MM.1S (cell line): ENCODE measurements around the gene MYBPHL.

Source experiments
- DNase-seq: peaks from one replicate; pipeline ENCODE4 v3.0.0-alpha.2; 2015
- H2AFZ ChIP-seq: fragments of 300-600 bp; sonication (generic); 2 replicates; pipeline ENCODE4 v1.6.0; 2016; ENCODE audit warnings: antibody characterized with exemption, low read length
- H3F3A ChIP-seq: fragments of 300-600 bp; sonication (generic); 2 replicates; pipeline ENCODE4 v1.6.1; 2016; ENCODE audit warnings: mild to moderate bottlenecking, antibody characterized with exemption, low read length, moderate library complexity, mixed read lengths; ENCODE audit not compliant: insufficient read depth
- H3K27ac ChIP-seq: fragments of 300-600 bp; sonication (generic); 2 replicates; pipeline ENCODE4 v1.5.1; 2016; ENCODE audit warnings: mild to moderate bottlenecking, low read length
- H3K27me3 ChIP-seq: fragments of 300-600 bp; sonication (generic); replicated peaks from 2 replicates; pipeline ENCODE4 v1.6.0; 2016; ENCODE audit warnings: low read length; ENCODE audit not compliant: insufficient read depth
- H3K36me3 ChIP-seq: fragments of 300-600 bp; sonication (generic); replicated peaks from 2 replicates; pipeline ENCODE4 v1.6.1; 2016; ENCODE audit warnings: mild to moderate bottlenecking, low read length, mixed read lengths; ENCODE audit not compliant: insufficient read depth
- H3K4me1 ChIP-seq: fragments of 300-600 bp; sonication (generic); 2 replicates; pipeline ENCODE4 v1.6.1; 2016; ENCODE audit warnings: low read length, mixed read lengths
- H3K4me2 ChIP-seq: fragments of 300-600 bp; sonication (generic); 2 replicates; pipeline ENCODE4 v1.6.0; 2016; ENCODE audit warnings: low read depth, low read length
- H3K4me3 ChIP-seq: fragments of 300-600 bp; sonication (generic); 2 replicates; pipeline ENCODE4 v1.5.1; 2016; ENCODE audit warnings: low read length, mixed read lengths
- H3K79me2 ChIP-seq: fragments of 300-600 bp; sonication (generic); 2 replicates; pipeline ENCODE4 v1.6.1; 2016; ENCODE audit warnings: mixed run types, low read length, mixed read lengths
- H3K9ac ChIP-seq: fragments of 300-600 bp; sonication (generic); 2 replicates; pipeline ENCODE4 v1.6.1; 2016; ENCODE audit warnings: low read length, mixed read lengths
- H3K9me2 ChIP-seq: fragments of 300-600 bp; sonication (generic); replicated peaks from 2 replicates; pipeline ENCODE4 v1.6.1; 2016; ENCODE audit warnings: mild to moderate bottlenecking, low read length, mixed read lengths; ENCODE audit not compliant: insufficient read depth
- H3K9me3 ChIP-seq: fragments of 300-600 bp; sonication (generic); replicated peaks from 2 replicates; pipeline ENCODE4 v1.6.1; 2016; ENCODE audit warnings: mild to moderate bottlenecking, low read length, mixed read lengths; ENCODE audit not compliant: insufficient read depth
- H4K20me1 ChIP-seq: fragments of 300-600 bp; sonication (generic); 2 replicates; pipeline ENCODE4 v1.6.1; 2016; ENCODE audit warnings: mild to moderate bottlenecking, low read length, moderate library complexity, mixed read lengths; ENCODE audit not compliant: insufficient read depth
- EZH2 ChIP-seq: fragments of 300-600 bp; sonication (generic); optimal IDR thresholded peaks from 2 replicates; pipeline ENCODE3; 2017; ENCODE audit warnings: low read depth, mild to moderate bottlenecking, antibody characterized with exemption, low read length, mixed read lengths
- EZH2phosphoT487 ChIP-seq: fragments of 300-600 bp; sonication (generic); IDR thresholded peaks from 2 replicates; pipeline ENCODE4 v1.6.1; 2018; ENCODE audit warnings: antibody characterized with exemption, low read length
- TF ChIP-seq, protein P1 (sequence below): fragments of 300-600 bp; sonication (generic); IDR thresholded peaks from 2 replicates; pipeline ENCODE4 v1.5.1; 2016; ENCODE audit warnings: antibody characterized with exemption, low read length, mixed read lengths

MYBPHL gene

DNA sequence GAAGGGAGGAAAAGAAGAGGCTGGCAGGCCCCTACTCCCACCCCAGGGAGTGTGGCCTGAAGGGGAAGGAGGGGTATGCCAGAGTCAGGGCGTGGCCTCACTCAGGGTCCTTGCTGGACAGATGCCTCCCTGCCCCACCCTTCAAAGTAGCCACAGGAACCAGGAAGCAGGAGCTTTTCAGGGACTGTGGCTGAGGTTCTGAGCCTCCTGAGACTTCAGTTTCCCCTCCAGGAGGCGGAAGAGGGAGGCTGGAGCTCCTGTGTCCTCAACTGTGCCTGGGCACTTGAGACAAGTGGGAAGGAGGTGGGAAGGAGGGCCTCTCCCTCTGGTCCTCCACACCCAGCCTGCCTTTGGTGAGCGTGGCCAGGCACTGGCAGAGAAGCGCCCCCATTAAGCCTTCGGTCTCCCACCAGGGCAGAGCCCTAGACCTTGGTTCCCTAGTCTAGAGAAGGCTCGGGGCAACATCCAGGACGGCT is 52.2 kb downstream of the MYBPHL start:
- Histone ChIP-seq H3K9me2 (no peaks in the 10 kb centered on the region), H3K9me3 (no peaks in the 10 kb centered on the region), H2AFZ (no peak overlapping the region), H3K36me3 (no peaks in the 10 kb centered on the region), H3K27me3 (no peaks in the 10 kb centered on the region), H3K4me3 (no peak overlapping the region), H3K4me1 (no peaks in the 10 kb centered on the region), H3K79me2 (no peaks in the 10 kb centered on the region), H3F3A (no peaks in the 10 kb centered on the region), H4K20me1 (no peaks in the 10 kb centered on the region), H3K27ac (no peak overlapping the region), H3K9ac (no peak overlapping the region), H3K4me2 (no peak overlapping the region)
- TF ChIP-seq, protein P1, sequence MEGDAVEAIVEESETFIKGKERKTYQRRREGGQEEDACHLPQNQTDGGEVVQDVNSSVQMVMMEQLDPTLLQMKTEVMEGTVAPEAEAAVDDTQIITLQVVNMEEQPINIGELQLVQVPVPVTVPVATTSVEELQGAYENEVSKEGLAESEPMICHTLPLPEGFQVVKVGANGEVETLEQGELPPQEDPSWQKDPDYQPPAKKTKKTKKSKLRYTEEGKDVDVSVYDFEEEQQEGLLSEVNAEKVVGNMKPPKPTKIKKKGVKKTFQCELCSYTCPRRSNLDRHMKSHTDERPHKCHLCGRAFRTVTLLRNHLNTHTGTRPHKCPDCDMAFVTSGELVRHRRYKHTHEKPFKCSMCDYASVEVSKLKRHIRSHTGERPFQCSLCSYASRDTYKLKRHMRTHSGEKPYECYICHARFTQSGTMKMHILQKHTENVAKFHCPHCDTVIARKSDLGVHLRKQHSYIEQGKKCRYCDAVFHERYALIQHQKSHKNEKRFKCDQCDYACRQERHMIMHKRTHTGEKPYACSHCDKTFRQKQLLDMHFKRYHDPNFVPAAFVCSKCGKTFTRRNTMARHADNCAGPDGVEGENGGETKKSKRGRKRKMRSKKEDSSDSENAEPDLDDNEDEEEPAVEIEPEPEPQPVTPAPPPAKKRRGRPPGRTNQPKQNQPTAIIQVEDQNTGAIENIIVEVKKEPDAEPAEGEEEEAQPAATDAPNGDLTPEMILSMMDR: no peak
- TF ChIP-seq EZH2phosphoT487: no peak
- no peak for TF ChIP-seq EZH2
- no peak for DNase-seq

DNA sequence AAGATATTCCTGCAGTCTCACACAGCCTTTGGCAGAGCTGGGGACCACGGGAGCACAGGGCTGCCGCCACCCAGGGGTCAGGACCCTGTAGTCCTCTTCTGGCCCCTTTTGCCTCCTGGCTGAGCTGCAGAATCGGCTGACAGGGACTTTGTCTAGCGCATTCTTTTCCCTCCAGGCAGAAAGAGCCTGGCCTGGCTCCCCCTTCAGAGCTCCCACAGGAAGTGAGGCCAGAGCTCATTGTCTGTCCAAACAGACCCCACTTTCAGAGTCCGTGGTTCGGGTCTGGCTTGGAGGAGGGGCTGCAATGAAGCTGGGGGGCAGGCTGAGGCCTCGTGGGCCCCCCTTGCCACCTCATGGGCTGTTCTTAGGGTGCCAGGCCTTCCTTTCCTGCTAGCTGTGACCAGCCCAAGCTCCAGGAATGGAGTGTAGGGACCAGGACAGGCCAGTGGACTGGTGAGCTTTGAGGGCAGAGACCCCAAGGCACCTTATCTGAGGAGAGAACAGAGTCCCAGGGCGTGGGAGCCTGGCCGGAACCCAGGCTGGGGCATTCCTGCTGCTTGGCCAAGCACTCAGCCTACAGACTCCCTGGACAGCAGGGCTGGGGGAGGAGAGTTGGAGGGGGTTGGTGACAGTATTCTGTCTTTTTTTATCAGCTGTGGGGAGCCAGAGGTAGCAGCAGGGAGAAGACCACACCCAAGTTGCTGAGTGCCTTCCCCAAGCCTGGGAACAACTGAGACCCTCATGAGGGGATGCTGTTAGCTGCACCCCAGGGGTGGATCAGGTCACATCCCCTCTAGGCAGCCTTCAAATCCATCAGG is 52.8 kb downstream of the MYBPHL start:
- no peaks in the 10 kb centered on the region for H3K27me3 ChIP-seq
- no peaks in the 10 kb centered on the region for H4K20me1 ChIP-seq
- no peaks in the 10 kb centered on the region for H3K79me2 ChIP-seq
- H3F3A ChIP-seq: no peaks in the 10 kb centered on the region
- no peak overlapping the region for H3K4me3 ChIP-seq
- no peak overlapping the region for H3K4me2 ChIP-seq
- DNase-seq: no peak
- H3K9me3 ChIP-seq: no peaks in the 10 kb centered on the region
- H3K9me2 ChIP-seq: no peaks in the 10 kb centered on the region
- H3K4me1 ChIP-seq: no peaks in the 10 kb centered on the region
- H2AFZ ChIP-seq: no peak overlapping the region
- no peak overlapping the region for H3K9ac ChIP-seq
- H3K27ac ChIP-seq: no peak overlapping the region
- H3K36me3 ChIP-seq: no peaks in the 10 kb centered on the region
- TF ChIP-seq, protein P1: no peak

DNA sequence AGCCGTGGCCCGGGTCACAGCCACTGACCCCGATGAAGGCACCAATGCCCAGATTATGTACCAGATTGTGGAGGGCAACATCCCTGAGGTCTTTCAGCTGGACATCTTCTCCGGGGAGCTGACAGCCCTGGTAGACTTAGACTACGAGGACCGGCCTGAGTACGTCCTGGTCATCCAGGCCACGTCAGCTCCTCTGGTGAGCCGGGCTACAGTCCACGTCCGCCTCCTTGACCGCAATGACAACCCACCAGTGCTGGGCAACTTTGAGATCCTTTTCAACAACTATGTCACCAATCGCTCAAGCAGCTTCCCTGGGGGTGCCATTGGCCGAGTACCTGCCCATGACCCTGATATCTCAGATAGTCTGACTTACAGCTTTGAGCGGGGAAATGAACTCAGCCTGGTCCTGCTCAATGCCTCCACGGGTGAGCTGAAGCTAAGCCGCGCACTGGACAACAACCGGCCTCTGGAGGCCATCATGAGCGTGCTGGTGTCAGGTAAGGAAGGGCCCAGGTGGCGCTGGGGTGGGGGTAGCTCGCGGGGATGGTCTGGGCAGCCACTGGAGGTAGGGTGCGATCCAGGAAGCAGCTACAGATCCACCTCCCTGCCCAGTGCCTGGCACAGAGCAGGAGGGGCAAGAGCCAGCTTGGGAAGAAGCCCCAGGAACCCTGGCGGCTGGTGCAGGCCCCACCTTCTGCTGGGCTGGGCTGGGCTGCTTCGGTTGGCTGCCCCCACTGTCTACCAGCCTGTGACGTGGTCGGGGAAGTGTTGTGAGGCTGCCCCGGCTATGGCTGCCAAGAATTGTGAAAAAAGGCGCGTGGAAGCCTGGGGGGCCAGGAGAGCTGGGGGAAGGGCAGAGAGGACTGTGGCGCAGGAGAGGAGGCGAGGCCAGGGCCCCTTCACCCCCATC is 53.7 kb downstream of the MYBPHL start:
- Histone ChIP-seq H3K79me2 (no peaks in the 10 kb centered on the region), H3K9me3 (no peaks in the 10 kb centered on the region), H3K4me2 (no peak overlapping the region), H3K9ac (no peak overlapping the region), H3F3A (no peaks in the 10 kb centered on the region), H3K9me2 (no peaks in the 10 kb centered on the region), H3K36me3 (no peaks in the 10 kb centered on the region), H3K4me3 (no peak overlapping the region), H3K27me3 (no peaks in the 10 kb centered on the region), H4K20me1 (no peaks in the 10 kb centered on the region), H3K4me1 (no peaks in the 10 kb centered on the region), H3K27ac (no peak overlapping the region), H2AFZ (no peak overlapping the region)
- DNase-seq: no peak
- TF ChIP-seq, protein P1: no peak
- TF ChIP-seq EZH2phosphoT487 (no peak), EZH2 (no peak)
